KOPT-K1 (cell line): ENCODE measurements around the gene CMSS1.

Experiments
- H3K27ac ChIP-seq: fragments of 200-600 bp; sonication (generic); 2 replicates; pipeline ENCODE4 v1.5.1; 2016; ENCODE audit warnings: antibody characterized with exemption, mild to moderate bottlenecking, low read depth, low read length; ENCODE audit not compliant: poor library complexity, severe bottlenecking
- H3K36me3 ChIP-seq: fragments of 200-600 bp; sonication (generic); 2 replicates; pipeline ENCODE4 v1.5.1; 2017; ENCODE audit warnings: antibody characterized with exemption, mild to moderate bottlenecking, low read length, moderate library complexity; ENCODE audit not compliant: insufficient read depth
- H3K9me3 ChIP-seq: fragments of 200-600 bp; sonication (generic); 2 replicates; pipeline ENCODE4 v1.5.1; 2017; ENCODE audit warnings: antibody characterized with exemption, low read length, mild to moderate bottlenecking; ENCODE audit not compliant: insufficient read depth, poor library complexity, severe bottlenecking

The CMSS1 gene

GRCh38 chr3:99871231-99872045 lies 53.8 kb downstream of the CMSS1 start:
- no peaks in the 10 kb centered on the region for H3K36me3 ChIP-seq
- no peaks in the 10 kb centered on the region for H3K9me3 ChIP-seq
- no peak overlapping the region for H3K27ac ChIP-seq

GRCh38 chr3:99872923-99873254 lies 55.2 kb downstream of the CMSS1 start:
- no peaks in the 10 kb centered on the region for H3K9me3 ChIP-seq
- no peaks in the 10 kb centered on the region for H3K36me3 ChIP-seq
- H3K27ac ChIP-seq: no peak overlapping the region

GRCh38 chr3:99873269-99874102 lies 55.8 kb downstream of the CMSS1 start:
- Histone ChIP-seq H3K27ac (no peak overlapping the region), H3K36me3 (no peaks in the 10 kb centered on the region), H3K9me3 (no peaks in the 10 kb centered on the region)

GRCh38 chr3:99874237-99875002 lies 56.8 kb downstream of the CMSS1 start:
- H3K27ac ChIP-seq: no peak overlapping the region
- H3K9me3 ChIP-seq: no peaks in the 10 kb centered on the region
- no peaks in the 10 kb centered on the region for H3K36me3 ChIP-seq

- Histone ChIP-seq H3K27ac (no peak overlapping the region), H3K36me3 (no peaks in the 10 kb centered on the region), H3K9me3 (no peaks in the 10 kb centered on the region)
These were observed 57.9 kb downstream of the CMSS1 start for GRCh38 chr3:99875581-99875928.

GRCh38 chr3:99875929-99876841 lies 58.5 kb downstream of the CMSS1 start:
- Histone ChIP-seq H3K36me3 (no peaks in the 10 kb centered on the region), H3K27ac (no peak overlapping the region)

GRCh38 chr3:99877031-99877579 lies 59.4 kb downstream of the CMSS1 start:
- no peaks in the 10 kb centered on the region for H3K36me3 ChIP-seq
- no peaks in the 10 kb centered on the region for H3K9me3 ChIP-seq
- no peak overlapping the region for H3K27ac ChIP-seq

More at GRCh38 chr3:99875929-99876841, 58.5 kb downstream of the CMSS1 start:
- H3K9me3 ChIP-seq: no peaks in the 10 kb centered on the region

- Histone ChIP-seq H3K36me3 (no peaks in the 10 kb centered on the region), H3K9me3 (no peaks in the 10 kb centered on the region), H3K27ac (no peak overlapping the region)
These were observed 60.3 kb downstream of the CMSS1 start for GRCh38 chr3:99878005-99878404.

- Histone ChIP-seq H3K36me3 (no peaks in the 10 kb centered on the region), H3K27ac (no peak overlapping the region), H3K9me3 (no peaks in the 10 kb centered on the region)
These were observed 61.6 kb downstream of the CMSS1 start for GRCh38 chr3:99879275-99879674.

- Histone ChIP-seq H3K9me3 (no peaks in the 10 kb centered on the region), H3K36me3 (no peaks in the 10 kb centered on the region), H3K27ac (no peak overlapping the region)
These were observed 63.5 kb downstream of the CMSS1 start for GRCh38 chr3:99881121-99881524.

GRCh38 chr3:99882436-99883137 lies 64.9 kb downstream of the CMSS1 start:
- Histone ChIP-seq H3K27ac (no peak overlapping the region), H3K36me3 (no peaks in the 10 kb centered on the region), H3K9me3 (no peaks in the 10 kb centered on the region)

- no peaks in the 10 kb centered on the region for H3K36me3 ChIP-seq
- H3K9me3 ChIP-seq: no peaks in the 10 kb centered on the region
- no peak overlapping the region for H3K27ac ChIP-seq
These were observed 65.4 kb downstream of the CMSS1 start for GRCh38 chr3:99883138-99883461.

- no peaks in the 10 kb centered on the region for H3K36me3 ChIP-seq
- no peaks in the 10 kb centered on the region for H3K9me3 ChIP-seq
- no peak overlapping the region for H3K27ac ChIP-seq
These were observed 66.0 kb downstream of the CMSS1 start for GRCh38 chr3:99883693-99884092.

- Histone ChIP-seq H3K36me3 (no peaks in the 10 kb centered on the region), H3K27ac (no peak overlapping the region), H3K9me3 (no peaks in the 10 kb centered on the region)
These were observed 66.8 kb downstream of the CMSS1 start for GRCh38 chr3:99884484-99884883.
